Trophoblast cell (in vitro differentiated cells and primary cell): ENCODE measurements around the gene GPRIN2.
"Not testable (repeated sequence)": the region's sequence is repeated elsewhere in the genome, so short reads cannot be mapped to it uniquely, and the experiment has no call there.

Source experiments
- DNase-seq, 2 donors: peaks; one replicate each; pipeline ENCODE4 v3.0.0-alpha.2; 2016
- H2AFZ ChIP-seq: 2 replicates; pipeline ENCODE4 v1.6.1; 2013; ENCODE audit warnings: low read length, moderate library complexity, mild to moderate bottlenecking; ENCODE audit not compliant: insufficient read depth, poor library complexity
- H2AK5ac ChIP-seq: 2 replicates; pipeline ENCODE4 v1.6.1; 2013; ENCODE audit warnings: mild to moderate bottlenecking, low read length
- H2BK120ac ChIP-seq: 2 replicates; pipeline ENCODE4 v1.6.1; 2013; ENCODE audit warnings: low read length, mild to moderate bottlenecking, moderate library complexity; ENCODE audit not compliant: insufficient read depth, poor library complexity
- H2BK12ac ChIP-seq: 2 replicates; pipeline ENCODE4 v1.6.1; 2013; ENCODE audit warnings: mild to moderate bottlenecking, low read length, moderate library complexity
- H2BK5ac ChIP-seq: 2 replicates; pipeline ENCODE4 v1.6.1; 2013; ENCODE audit warnings: low read length, low read depth, moderate library complexity, mild to moderate bottlenecking; ENCODE audit not compliant: poor library complexity
- H3K14ac ChIP-seq: 2 replicates; pipeline ENCODE4 v1.6.1; 2013; ENCODE audit warnings: mild to moderate bottlenecking, low read length
- H3K18ac ChIP-seq: 2 replicates; pipeline ENCODE4 v1.6.1; 2013; ENCODE audit warnings: mild to moderate bottlenecking, low read length
- H3K23ac ChIP-seq: 2 replicates; pipeline ENCODE4 v1.6.1; 2013; ENCODE audit warnings: low read length
- H3K27ac ChIP-seq: 2 replicates; pipeline ENCODE4 v1.5.1; 2013; ENCODE audit warnings: low read depth, mild to moderate bottlenecking, inconsistent platforms, low read length, moderate library complexity
- H3K27me3 ChIP-seq: 2 replicates; pipeline ENCODE4 v1.6.1; 2013; ENCODE audit warnings: inconsistent platforms, mild to moderate bottlenecking, low read length, moderate library complexity; ENCODE audit not compliant: insufficient read depth
- H3K36me3 ChIP-seq, 2 experiments: 1 replicate in 1 of 2; 2 replicates in 1 of 2; pipeline ENCODE4 v1.6.1; 2013; ENCODE audit warnings: low read length in 2 of 2, mild to moderate bottlenecking in 2 of 2, moderate library complexity in 1 of 2; ENCODE audit not compliant: insufficient read depth in 2 of 2, control insufficient read depth in 1 of 2
- H3K4ac ChIP-seq: 2 replicates; pipeline ENCODE4 v1.6.1; 2013; ENCODE audit warnings: low read depth, mild to moderate bottlenecking, low read length, moderate library complexity
- H3K4me1 ChIP-seq, 2 experiments: 1 replicate in 1 of 2; 2 replicates in 1 of 2; pipeline ENCODE4 v1.6.1; 2013; ENCODE audit warnings: low read length in 2 of 2, mild to moderate bottlenecking in 2 of 2, moderate library complexity in 1 of 2; ENCODE audit not compliant: insufficient read depth in 2 of 2, control insufficient read depth in 1 of 2
- H3K4me2 ChIP-seq: 2 replicates; pipeline ENCODE4 v1.6.1; 2013; ENCODE audit warnings: inconsistent platforms, mild to moderate bottlenecking, low read length, moderate library complexity
- H3K4me3 ChIP-seq: 2 replicates; pipeline ENCODE4 v1.5.1; 2013; ENCODE audit warnings: mild to moderate bottlenecking, low read depth, low read length, inconsistent platforms
- H3K79me1 ChIP-seq: one replicate; pipeline ENCODE4 v1.6.1; 2013; ENCODE audit warnings: low read length
- H3K79me2 ChIP-seq: 2 replicates; pipeline ENCODE4 v1.6.1; 2013; ENCODE audit warnings: low read length, mild to moderate bottlenecking; ENCODE audit not compliant: control insufficient read depth, insufficient read depth, poor library complexity
- H3K9ac ChIP-seq: 2 replicates; pipeline ENCODE4 v1.6.1; 2013; ENCODE audit warnings: mild to moderate bottlenecking, low read length
- H3K9me3 ChIP-seq: 2 replicates; pipeline ENCODE4 v1.6.1; 2013; ENCODE audit warnings: low read depth, mild to moderate bottlenecking, control low read depth, inconsistent platforms, low read length; ENCODE audit not compliant: insufficient read depth
- H4K12ac ChIP-seq: 2 replicates; pipeline ENCODE4 v1.6.1; 2013; ENCODE audit warnings: low read depth, mild to moderate bottlenecking, low read length, moderate library complexity
- H4K8ac ChIP-seq: 2 replicates; pipeline ENCODE4 v1.6.1; 2013; ENCODE audit warnings: low read depth, mild to moderate bottlenecking, low read length, moderate library complexity
- H4K91ac ChIP-seq: one replicate; pipeline ENCODE4 v1.6.1; 2013; ENCODE audit warnings: low read depth, mild to moderate bottlenecking, low read length, moderate library complexity
- WGBS: extraction: QIAGEN DNeasy Blood & Tissue Kit; methylation state at CpG from one replicate; pipeline ENCODE4 v1.1.7; 2013; ENCODE audit warnings: missing lambda C conversion rate; ENCODE audit not compliant: insufficient read length, insufficient coverage; ENCODE audit errors: extremely low coverage; 5-methylcytosine and 5-hydroxymethylcytosine counted together

GPRIN2 gene

DNA sequence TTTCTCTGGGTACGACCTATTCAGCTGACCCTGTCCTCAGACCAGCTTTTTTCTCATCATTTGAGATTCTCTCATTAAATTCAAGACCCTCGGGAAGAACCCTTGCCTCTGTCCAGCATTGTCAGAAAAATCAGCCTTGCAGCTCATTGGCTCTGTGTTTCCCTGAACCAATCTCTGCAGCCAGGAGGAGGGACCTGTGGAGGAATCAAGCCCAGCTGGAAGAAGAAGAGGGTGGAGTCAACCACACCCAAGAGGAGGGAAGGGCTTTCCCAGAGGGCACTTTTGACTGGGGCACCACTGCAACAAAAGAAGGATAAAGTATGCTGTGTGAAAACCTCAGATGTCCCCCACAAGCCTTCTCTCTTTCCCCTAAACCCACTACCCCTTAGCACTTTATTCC, 14.2 kb upstream of the GPRIN2 start:
- H3K36me3 ChIP-seq, DNase-seq, H3K9me3 ChIP-seq, H3K4ac ChIP-seq, H3K9ac ChIP-seq, H3K79me1 ChIP-seq, H2AK5ac ChIP-seq, H3K27me3 ChIP-seq, H4K12ac ChIP-seq, H2BK5ac ChIP-seq, H2AFZ ChIP-seq, H3K23ac ChIP-seq, H4K8ac ChIP-seq, H3K79me2 ChIP-seq, H3K14ac ChIP-seq, H3K4me2 ChIP-seq, H4K91ac ChIP-seq, H2BK120ac ChIP-seq, H3K4me3 ChIP-seq, H3K27ac ChIP-seq, H3K18ac ChIP-seq, H2BK12ac ChIP-seq, H3K4me1 ChIP-seq: not testable (repeated sequence)
- no CpG with 5 or more reads among the region's 2 CpGs for WGBS

DNA sequence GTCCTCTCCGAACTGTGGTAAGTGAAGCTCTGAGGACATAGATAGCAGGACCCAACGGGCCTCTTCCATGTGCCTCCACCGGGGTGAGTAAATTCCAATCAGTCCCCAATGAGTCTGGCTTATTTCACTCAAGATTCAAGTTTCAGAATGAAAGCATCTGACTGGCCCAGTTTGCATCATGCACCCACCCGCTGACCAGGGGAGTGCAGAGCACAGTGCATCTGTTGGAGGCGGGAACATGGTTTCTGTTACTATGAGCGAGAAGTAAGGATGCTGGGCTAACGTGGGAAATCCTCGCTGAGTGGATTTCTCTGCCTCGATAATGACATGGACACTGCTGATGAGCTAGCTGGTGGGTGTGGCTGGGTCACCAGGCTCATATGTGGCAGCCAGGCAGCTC, 10.7 kb upstream of the GPRIN2 start:
- not testable (repeated sequence) for H3K4me3 ChIP-seq, H4K12ac ChIP-seq, H2BK120ac ChIP-seq, H3K27ac ChIP-seq, H3K27me3 ChIP-seq, H3K18ac ChIP-seq, H2AFZ ChIP-seq, DNase-seq, H3K14ac ChIP-seq, H3K36me3 ChIP-seq, H3K9me3 ChIP-seq, H3K4me1 ChIP-seq, H3K4me2 ChIP-seq, H3K23ac ChIP-seq, H2AK5ac ChIP-seq, H3K79me2 ChIP-seq, H4K91ac ChIP-seq, H4K8ac ChIP-seq, H3K4ac ChIP-seq, H2BK12ac ChIP-seq, H2BK5ac ChIP-seq, H3K9ac ChIP-seq, H3K79me1 ChIP-seq
- WGBS = no CpG with 5 or more reads among the region's 9 CpGs

DNA sequence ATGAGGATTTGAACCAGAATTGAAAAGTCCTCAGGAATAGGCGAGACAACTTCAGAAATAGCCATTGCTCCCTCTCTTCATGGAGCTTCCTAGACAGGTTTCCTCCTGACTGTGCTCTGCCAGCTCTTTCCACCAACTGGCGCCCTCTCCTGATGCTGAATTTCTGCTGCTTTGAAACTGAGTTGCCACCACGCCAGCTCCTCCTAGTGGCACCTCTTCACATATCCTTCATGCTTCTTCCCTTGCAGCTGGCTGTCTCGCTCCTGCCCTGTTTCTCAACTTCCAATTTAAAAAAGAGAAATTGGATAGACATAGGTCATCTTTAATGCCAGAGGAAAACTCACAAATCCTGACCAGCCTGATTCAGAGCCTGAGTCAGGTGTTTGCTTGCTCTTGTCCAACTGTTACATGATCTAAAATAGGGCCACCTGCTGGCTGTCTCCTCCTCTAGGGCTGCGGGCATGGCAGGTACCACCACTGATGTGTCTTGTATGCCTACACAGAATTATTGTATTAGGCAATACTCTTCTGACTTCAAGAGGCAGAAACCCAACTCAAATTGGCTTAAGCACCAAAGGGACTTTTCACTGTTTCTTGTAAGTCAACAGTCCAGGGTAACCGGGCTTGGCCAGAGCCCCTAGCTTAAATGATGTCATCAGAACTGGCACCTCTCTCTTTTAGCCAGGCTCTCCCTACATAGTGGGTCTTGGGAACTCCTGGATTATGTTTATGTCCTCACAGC, 9.3 kb upstream of the GPRIN2 start:
- H2BK120ac ChIP-seq, H3K27ac ChIP-seq, H3K4ac ChIP-seq, H2BK12ac ChIP-seq, H4K8ac ChIP-seq, H3K9me3 ChIP-seq, H3K27me3 ChIP-seq, H2AK5ac ChIP-seq, H4K91ac ChIP-seq, H4K12ac ChIP-seq, H3K14ac ChIP-seq, H3K4me3 ChIP-seq, H3K79me1 ChIP-seq, H2BK5ac ChIP-seq, H3K23ac ChIP-seq, H3K36me3 ChIP-seq, H3K9ac ChIP-seq, H3K4me1 ChIP-seq, H2AFZ ChIP-seq, H3K18ac ChIP-seq, H3K79me2 ChIP-seq, H3K4me2 ChIP-seq: not testable (repeated sequence)
- WGBS = no CpG with 5 or more reads among the region's 6 CpGs
- DNase-seq = peak; percentile 77 to 86

DNA sequence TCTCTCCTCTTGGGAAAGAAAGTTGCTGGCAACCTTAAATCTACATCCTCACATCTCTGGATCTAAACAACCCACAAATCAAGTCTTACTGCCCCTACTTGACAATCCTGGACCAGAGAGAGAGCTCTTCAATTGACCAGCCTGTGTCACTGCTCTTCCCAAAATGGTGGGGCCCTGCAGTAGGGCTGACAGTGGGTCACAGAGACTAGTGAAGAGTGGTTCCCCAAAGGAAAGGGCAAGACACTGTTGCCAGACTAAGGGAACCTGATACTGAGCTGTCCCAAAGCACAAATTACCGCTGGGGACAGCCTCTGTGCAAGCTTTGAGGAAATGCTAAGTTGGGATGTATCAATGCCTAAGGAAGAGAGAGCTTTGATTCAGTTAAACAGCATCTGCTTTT, 4.5 kb upstream of the GPRIN2 start:
- Histone ChIP-seq H3K4me2 (no peak overlapping the region), H4K12ac (no peak overlapping the region), H3K79me1 (no peaks in the 10 kb centered on the region), H3K9me3 (peaks cover 4% of the 10 kb centered on the region), H2BK5ac (no peak overlapping the region), H3K4me1 (peaks cover 3 to 6% of the 10 kb centered on the region in 2 experiments), H3K14ac (no peak overlapping the region), H2BK12ac (no peak overlapping the region), H3K18ac (no peak overlapping the region), H2AFZ (no peak overlapping the region), H3K4me3 (no peak overlapping the region), H3K36me3 (no peaks in the 10 kb centered on the region), H3K4ac (no peak overlapping the region), H3K79me2 (no peaks in the 10 kb centered on the region), H3K27me3 (peaks cover 34% of the 10 kb centered on the region), H3K9ac (no peak overlapping the region), H3K23ac (no peak overlapping the region), H2AK5ac (no peak overlapping the region), H4K91ac (no peak overlapping the region), H2BK120ac (no peak overlapping the region), H4K8ac (no peak overlapping the region), H3K27ac (no peak overlapping the region)
- no CpG with 5 or more reads among the region's 1 CpG for WGBS
- no peak for DNase-seq
